Transverse colon (tissue), 3 donors: ENCODE measurements around the gene EXOC5.

ENCODE experiments used
- POLR2A ChIP-seq: fragments of 450-650 bp; IDR thresholded peaks from one replicate; pipeline ENCODE4 v1.6.1; 2016; ENCODE audit warnings: antibody characterized with exemption, mild to moderate bottlenecking, moderate library complexity
- TF ChIP-seq, protein P1 (sequence below), 5 experiments: fragments of 200-600 bp in 3 of 5; fragments of 450-650 bp in 2 of 5; sonication (generic) in 3 of 5; IDR thresholded peaks; 1 replicate in 2 of 5; 2 replicates in 3 of 5; pipeline ENCODE4 v1.5.1; 2016 to 2017; ENCODE audit warnings: antibody characterized with exemption in 5 of 5, inconsistent platforms in 3 of 5, mild to moderate bottlenecking in 2 of 5, moderate library complexity in 1 of 5

DNA sequence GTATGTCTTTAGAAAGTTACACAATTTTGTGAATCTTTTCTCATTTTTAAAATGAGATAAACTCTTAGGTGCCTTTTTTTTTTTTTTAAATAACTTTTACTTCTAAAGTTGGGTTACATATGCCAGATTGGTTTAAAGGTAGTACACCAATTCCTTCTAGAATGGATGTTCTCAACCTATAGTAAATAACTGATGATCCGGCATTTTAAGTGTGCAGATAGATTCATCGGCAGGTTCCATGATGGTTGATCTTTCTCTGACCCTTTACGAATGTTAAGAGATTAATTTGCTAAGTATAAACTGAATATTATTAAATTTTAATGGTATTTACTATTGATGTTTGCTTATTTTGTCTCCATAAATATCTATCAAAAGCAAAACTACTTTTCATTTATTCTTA, 8.4 kb upstream of the EXOC5 start:
- TF ChIP-seq, protein P1, sequence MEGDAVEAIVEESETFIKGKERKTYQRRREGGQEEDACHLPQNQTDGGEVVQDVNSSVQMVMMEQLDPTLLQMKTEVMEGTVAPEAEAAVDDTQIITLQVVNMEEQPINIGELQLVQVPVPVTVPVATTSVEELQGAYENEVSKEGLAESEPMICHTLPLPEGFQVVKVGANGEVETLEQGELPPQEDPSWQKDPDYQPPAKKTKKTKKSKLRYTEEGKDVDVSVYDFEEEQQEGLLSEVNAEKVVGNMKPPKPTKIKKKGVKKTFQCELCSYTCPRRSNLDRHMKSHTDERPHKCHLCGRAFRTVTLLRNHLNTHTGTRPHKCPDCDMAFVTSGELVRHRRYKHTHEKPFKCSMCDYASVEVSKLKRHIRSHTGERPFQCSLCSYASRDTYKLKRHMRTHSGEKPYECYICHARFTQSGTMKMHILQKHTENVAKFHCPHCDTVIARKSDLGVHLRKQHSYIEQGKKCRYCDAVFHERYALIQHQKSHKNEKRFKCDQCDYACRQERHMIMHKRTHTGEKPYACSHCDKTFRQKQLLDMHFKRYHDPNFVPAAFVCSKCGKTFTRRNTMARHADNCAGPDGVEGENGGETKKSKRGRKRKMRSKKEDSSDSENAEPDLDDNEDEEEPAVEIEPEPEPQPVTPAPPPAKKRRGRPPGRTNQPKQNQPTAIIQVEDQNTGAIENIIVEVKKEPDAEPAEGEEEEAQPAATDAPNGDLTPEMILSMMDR (IDR thresholded peaks at IDR 0.05), result no peak
- TF ChIP-seq POLR2A, result no peak
